H9 (cell line): ENCODE measurements around the gene SYT7. TPM values are rescaled to one million over a fixed set of nuclear protein-coding genes. Genes with fewer than 3 reads are reported as not detected.

Source experiments
- DNase-seq: peaks from one replicate; pipeline ENCODE4 v3.0.0-alpha.2; 2017
- H2AFZ ChIP-seq: one replicate; pipeline ENCODE4 v1.6.1; 2013; ENCODE audit warnings: mild to moderate bottlenecking, low read length, control low read depth, moderate library complexity
- H2AK5ac ChIP-seq: 2 replicates; pipeline ENCODE4 v1.6.1; 2013; ENCODE audit warnings: low read length, control low read depth, mixed read lengths; ENCODE audit not compliant: insufficient read length
- H2BK120ac ChIP-seq: one replicate; pipeline ENCODE4 v1.6.1; 2013; ENCODE audit warnings: low read depth, mild to moderate bottlenecking, low read length, control low read depth, inconsistent platforms; ENCODE audit not compliant: poor library complexity, severe bottlenecking
- H2BK12ac ChIP-seq: 2 replicates; pipeline ENCODE4 v1.6.1; 2013; ENCODE audit warnings: low read length, control low read depth, mixed read lengths, low read depth; ENCODE audit not compliant: insufficient read length
- H2BK15ac ChIP-seq: 2 replicates; pipeline ENCODE4 v1.6.1; 2013; ENCODE audit warnings: low read depth, low read length, control low read depth
- H2BK20ac ChIP-seq: one replicate; pipeline ENCODE4 v1.6.1; 2013; ENCODE audit warnings: low read depth, mild to moderate bottlenecking, low read length, control low read depth, inconsistent platforms; ENCODE audit not compliant: poor library complexity, severe bottlenecking
- H2BK5ac ChIP-seq: 2 replicates; pipeline ENCODE4 v1.6.1; 2013; ENCODE audit warnings: low read length, control low read depth, mixed read lengths; ENCODE audit not compliant: insufficient read length
- H3K14ac ChIP-seq: 2 replicates; pipeline ENCODE4 v1.6.1; 2013; ENCODE audit warnings: low read length, control low read depth; ENCODE audit not compliant: insufficient read depth
- H3K18ac ChIP-seq: 2 replicates; pipeline ENCODE4 v1.6.1; 2013; ENCODE audit warnings: low read depth, mild to moderate bottlenecking, mixed read lengths, low read length, control low read depth; ENCODE audit not compliant: insufficient read length
- H3K23ac ChIP-seq: 2 replicates; pipeline ENCODE4 v1.6.1; 2013; ENCODE audit warnings: low read length, control low read depth, mixed read lengths, low read depth; ENCODE audit not compliant: insufficient read length
- H3K23me2 ChIP-seq: 2 replicates; pipeline ENCODE4 v1.6.1; 2013; ENCODE audit warnings: low read depth, mild to moderate bottlenecking, mixed read lengths, low read length, control low read depth; ENCODE audit not compliant: insufficient read length, poor library complexity, severe bottlenecking
- H3K27ac ChIP-seq: 2 replicates; pipeline ENCODE4 v1.5.1; 2013; ENCODE audit warnings: low read length, control low read depth, mixed read lengths, low read depth; ENCODE audit not compliant: insufficient read length
- H3K27me3 ChIP-seq: 2 replicates; pipeline ENCODE4 v1.6.1; 2013; ENCODE audit warnings: low read length, control low read depth, inconsistent platforms; ENCODE audit not compliant: insufficient read depth
- H3K4ac ChIP-seq: 2 replicates; pipeline ENCODE4 v1.6.1; 2013; ENCODE audit warnings: low read depth, mild to moderate bottlenecking, control low read depth, inconsistent platforms, low read length, moderate library complexity
- H3K4me1 ChIP-seq: 2 replicates; pipeline ENCODE4 v1.6.1; 2013; ENCODE audit warnings: low read length, control low read depth, inconsistent platforms; ENCODE audit not compliant: insufficient read depth
- H3K4me2 ChIP-seq: 2 replicates; pipeline ENCODE4 v1.6.1; 2013; ENCODE audit warnings: low read length, control low read depth, mixed read lengths; ENCODE audit not compliant: insufficient read length, insufficient read depth
- H3K56ac ChIP-seq: 2 replicates; pipeline ENCODE4 v1.6.1; 2013; ENCODE audit warnings: low read depth, mild to moderate bottlenecking, mixed read lengths, low read length, control low read depth; ENCODE audit not compliant: insufficient read length
- H3K79me1 ChIP-seq: 2 replicates; pipeline ENCODE4 v1.6.1; 2013; ENCODE audit warnings: low read depth, mild to moderate bottlenecking, moderate library complexity, low read length, control low read depth, inconsistent platforms; ENCODE audit not compliant: insufficient read depth, poor library complexity, severe bottlenecking
- H3K79me2 ChIP-seq: 2 replicates; pipeline ENCODE4 v1.6.1; 2013; ENCODE audit warnings: low read length, control low read depth, inconsistent platforms; ENCODE audit not compliant: insufficient read depth
- H3K9ac ChIP-seq: 2 replicates; pipeline ENCODE4 v1.6.1; 2013; ENCODE audit warnings: low read length, control low read depth, mixed read lengths; ENCODE audit not compliant: insufficient read length; ENCODE audit errors: extremely low read depth
- H3K9me3 ChIP-seq: one replicate; pipeline ENCODE4 v1.6.1; 2013; ENCODE audit warnings: low read depth, low read length, inconsistent platforms; ENCODE audit not compliant: control insufficient read depth
- H3T11ph ChIP-seq: one replicate; pipeline ENCODE4 v1.6.1; 2013; ENCODE audit warnings: mild to moderate bottlenecking, low read length, control low read depth, inconsistent platforms
- H4K20me1 ChIP-seq: one replicate; pipeline ENCODE4 v1.6.1; 2013; ENCODE audit not compliant: control insufficient read depth, insufficient read length, insufficient read depth
- H4K5ac ChIP-seq: 2 replicates; pipeline ENCODE4 v1.6.1; 2013; ENCODE audit warnings: low read depth, mild to moderate bottlenecking, mixed read lengths, low read length, control low read depth; ENCODE audit not compliant: insufficient read length
- H4K8ac ChIP-seq: replicated peaks from 2 replicates; pipeline ENCODE4 v1.6.1; 2013; ENCODE audit warnings: low read length, control low read depth, mixed read lengths, low read depth; ENCODE audit not compliant: insufficient read length
- H4K91ac ChIP-seq: 2 replicates; pipeline ENCODE4 v1.6.1; 2013; ENCODE audit warnings: low read depth, mild to moderate bottlenecking, moderate library complexity, mixed read lengths, low read length, control low read depth; ENCODE audit not compliant: insufficient read length
- H3K27ac Mint-ChIP-seq, 3 experiments: 2 replicates in 2 of 3; 3 replicates in 1 of 3; pipeline ENCODE4 v1.8.0; 2020 to 2021; ENCODE audit warnings: mixed read lengths in 3 of 3, mild to moderate bottlenecking in 1 of 3, moderate library complexity in 1 of 3
- H3K27me3 Mint-ChIP-seq: 2 replicates; pipeline ENCODE4 v1.8.0; 2021; ENCODE audit warnings: low read depth, mild to moderate bottlenecking, moderate library complexity, mixed read lengths
- H3K36me3 Mint-ChIP-seq, 3 experiments: 2 replicates in 2 of 3; 3 replicates in 1 of 3; pipeline ENCODE4 v1.8.0; 2020 to 2021; ENCODE audit warnings: low read depth in 3 of 3, mixed read lengths in 3 of 3; ENCODE audit not compliant: insufficient read depth in 1 of 3
- H3K4me1 Mint-ChIP-seq, 2 experiments: 2 replicates each; pipeline ENCODE4 v1.8.0; 2020; ENCODE audit warnings: mixed read lengths in 2 of 2
- H3K4me3 Mint-ChIP-seq, 2 experiments: 2 replicates in 1 of 2; 3 replicates in 1 of 2; pipeline ENCODE4 v1.8.0; 2020 to 2021; ENCODE audit warnings: mild to moderate bottlenecking in 2 of 2, mixed read lengths in 2 of 2, moderate library complexity in 1 of 2
- H3K9me3 Mint-ChIP-seq, 2 experiments: 2 replicates in 1 of 2; 3 replicates in 1 of 2; pipeline ENCODE4 v1.8.0; 2020; ENCODE audit warnings: mild to moderate bottlenecking in 2 of 2, mixed read lengths in 2 of 2, moderate library complexity in 1 of 2
- WGBS: extraction: QIAGEN DNeasy Blood & Tissue Kit; methylation state at CpG from one replicate; pipeline ENCODE4 v1.1.7; 2013; ENCODE audit warnings: missing lambda C conversion rate, low lambda C conversion rate, mixed read lengths; ENCODE audit not compliant: insufficient read length; ENCODE audit errors: extremely low coverage; 5-methylcytosine and 5-hydroxymethylcytosine counted together
- total RNA-seq: library from RNA; stranded (reverse); gene quantifications from 2 replicates; pipeline ENCODE4 v1.2.1, GENCODE V29; 2021
- TF ChIP-seq, protein P1 (sequence below): fragments of 200-600 bp; sonication (generic); conservative IDR thresholded peaks from 3 replicates; pipeline ENCODE4 v1.8.0; 2021; ENCODE audit warnings: antibody characterized with exemption, mild to moderate bottlenecking

The SYT7 gene
- total RNA-seq, 1 experiment from 2014 or later = 8.8 TPM

DNA sequence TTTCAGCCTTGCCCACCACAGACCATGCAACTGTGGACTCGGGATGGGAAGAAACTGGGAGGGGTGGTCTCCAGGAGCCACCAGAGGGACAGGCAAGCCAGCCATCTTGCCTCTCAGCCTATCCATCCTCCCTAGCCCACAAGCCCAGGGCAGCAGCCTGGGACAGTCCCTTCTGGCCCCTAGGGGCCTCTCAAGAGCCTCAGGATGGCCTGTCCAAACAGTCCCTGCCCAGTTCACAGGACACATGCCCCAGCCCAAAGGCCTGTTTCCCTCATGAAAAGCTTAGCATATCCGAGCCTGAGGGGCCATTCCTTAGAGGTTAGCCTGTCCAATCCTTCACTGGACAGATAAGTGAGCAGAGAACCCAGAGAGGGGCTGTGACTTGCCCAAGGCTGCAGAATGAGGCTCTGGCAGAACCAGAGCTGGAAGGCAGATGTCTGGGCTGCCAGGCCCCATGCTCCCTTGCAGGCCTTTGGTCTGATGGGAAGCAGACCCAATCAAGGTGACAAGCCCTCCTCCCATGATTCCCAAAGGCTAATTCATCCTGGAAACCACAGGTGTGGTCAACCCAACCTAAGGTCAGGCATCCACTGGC, 44.1 kb downstream of the SYT7 start:
- Histone ChIP-seq H2AK5ac (no peak overlapping the region), H3K4me2 (no peak overlapping the region), H3K23me2 (peaks cover 3% of the 10 kb centered on the region), H2BK15ac (no peak overlapping the region), H3K18ac (no peak overlapping the region), H3K27ac (no peak overlapping the region), H3K27me3 (no peaks in the 10 kb centered on the region), H3K56ac (no peak overlapping the region), H3T11ph (no peak overlapping the region), H2BK20ac (no peak overlapping the region), H4K91ac (no peak overlapping the region), H3K4me1 (peaks cover 9% of the 10 kb centered on the region), H4K8ac (no peak overlapping the region), H3K23ac (no peak overlapping the region), H3K79me1 (no peaks in the 10 kb centered on the region), H3K9ac (no peak overlapping the region), H3K9me3 (no peaks in the 10 kb centered on the region), H3K79me2 (no peaks in the 10 kb centered on the region), H3K14ac (no peak overlapping the region), H4K5ac (no peak overlapping the region), H2BK5ac (no peak overlapping the region), H2BK12ac (no peak overlapping the region), H4K20me1 (no peaks in the 10 kb centered on the region), H2BK120ac (no peak overlapping the region), H3K4ac (no peak overlapping the region), H2AFZ (no peak overlapping the region)
- no peak for DNase-seq
- H3K9me3 Mint-ChIP-seq = no peaks in the 10 kb centered on the region
- peaks cover 33 to 41% of the 10 kb centered on the region in 2 experiments for H3K4me1 Mint-ChIP-seq
- peaks cover 0 to 4% (median 0%) of the 10 kb centered on the region in 3 experiments; a peak in 1 of 7 replicates for H3K36me3 Mint-ChIP-seq
- no CpG with 5 or more reads among the region's 2 CpGs for WGBS
- peaks cover 8% of the 10 kb centered on the region for H3K27me3 Mint-ChIP-seq
- TF ChIP-seq, protein P1, sequence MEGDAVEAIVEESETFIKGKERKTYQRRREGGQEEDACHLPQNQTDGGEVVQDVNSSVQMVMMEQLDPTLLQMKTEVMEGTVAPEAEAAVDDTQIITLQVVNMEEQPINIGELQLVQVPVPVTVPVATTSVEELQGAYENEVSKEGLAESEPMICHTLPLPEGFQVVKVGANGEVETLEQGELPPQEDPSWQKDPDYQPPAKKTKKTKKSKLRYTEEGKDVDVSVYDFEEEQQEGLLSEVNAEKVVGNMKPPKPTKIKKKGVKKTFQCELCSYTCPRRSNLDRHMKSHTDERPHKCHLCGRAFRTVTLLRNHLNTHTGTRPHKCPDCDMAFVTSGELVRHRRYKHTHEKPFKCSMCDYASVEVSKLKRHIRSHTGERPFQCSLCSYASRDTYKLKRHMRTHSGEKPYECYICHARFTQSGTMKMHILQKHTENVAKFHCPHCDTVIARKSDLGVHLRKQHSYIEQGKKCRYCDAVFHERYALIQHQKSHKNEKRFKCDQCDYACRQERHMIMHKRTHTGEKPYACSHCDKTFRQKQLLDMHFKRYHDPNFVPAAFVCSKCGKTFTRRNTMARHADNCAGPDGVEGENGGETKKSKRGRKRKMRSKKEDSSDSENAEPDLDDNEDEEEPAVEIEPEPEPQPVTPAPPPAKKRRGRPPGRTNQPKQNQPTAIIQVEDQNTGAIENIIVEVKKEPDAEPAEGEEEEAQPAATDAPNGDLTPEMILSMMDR = peak; percentile 30; the same call in 1 of the 3 replicates
- H3K27ac Mint-ChIP-seq = no peak overlapping the region
- H3K4me3 Mint-ChIP-seq = no peak overlapping the region
